NK-92 (cell line): ENCODE data around the gene JMY.

Source experiments
- DNase-seq: peaks from one replicate; lab custom pipeline; 2025; ENCODE audit not compliant: unreplicated experiment; lab: John Stamatoyannopoulos, UW

The JMY gene, protein sequence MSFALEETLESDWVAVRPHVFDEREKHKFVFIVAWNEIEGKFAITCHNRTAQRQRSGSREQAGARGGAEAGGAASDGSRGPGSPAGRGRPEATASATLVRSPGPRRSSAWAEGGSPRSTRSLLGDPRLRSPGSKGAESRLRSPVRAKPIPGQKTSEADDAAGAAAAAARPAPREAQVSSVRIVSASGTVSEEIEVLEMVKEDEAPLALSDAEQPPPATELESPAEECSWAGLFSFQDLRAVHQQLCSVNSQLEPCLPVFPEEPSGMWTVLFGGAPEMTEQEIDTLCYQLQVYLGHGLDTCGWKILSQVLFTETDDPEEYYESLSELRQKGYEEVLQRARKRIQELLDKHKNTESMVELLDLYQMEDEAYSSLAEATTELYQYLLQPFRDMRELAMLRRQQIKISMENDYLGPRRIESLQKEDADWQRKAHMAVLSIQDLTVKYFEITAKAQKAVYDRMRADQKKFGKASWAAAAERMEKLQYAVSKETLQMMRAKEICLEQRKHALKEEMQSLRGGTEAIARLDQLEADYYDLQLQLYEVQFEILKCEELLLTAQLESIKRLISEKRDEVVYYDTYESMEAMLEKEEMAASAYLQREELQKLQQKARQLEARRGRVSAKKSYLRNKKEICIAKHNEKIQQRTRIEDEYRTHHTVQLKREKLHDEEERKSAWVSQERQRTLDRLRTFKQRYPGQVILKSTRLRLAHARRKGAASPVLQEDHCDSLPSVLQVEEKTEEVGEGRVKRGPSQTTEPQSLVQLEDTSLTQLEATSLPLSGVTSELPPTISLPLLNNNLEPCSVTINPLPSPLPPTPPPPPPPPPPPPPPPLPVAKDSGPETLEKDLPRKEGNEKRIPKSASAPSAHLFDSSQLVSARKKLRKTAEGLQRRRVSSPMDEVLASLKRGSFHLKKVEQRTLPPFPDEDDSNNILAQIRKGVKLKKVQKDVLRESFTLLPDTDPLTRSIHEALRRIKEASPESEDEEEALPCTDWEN

DNA sequence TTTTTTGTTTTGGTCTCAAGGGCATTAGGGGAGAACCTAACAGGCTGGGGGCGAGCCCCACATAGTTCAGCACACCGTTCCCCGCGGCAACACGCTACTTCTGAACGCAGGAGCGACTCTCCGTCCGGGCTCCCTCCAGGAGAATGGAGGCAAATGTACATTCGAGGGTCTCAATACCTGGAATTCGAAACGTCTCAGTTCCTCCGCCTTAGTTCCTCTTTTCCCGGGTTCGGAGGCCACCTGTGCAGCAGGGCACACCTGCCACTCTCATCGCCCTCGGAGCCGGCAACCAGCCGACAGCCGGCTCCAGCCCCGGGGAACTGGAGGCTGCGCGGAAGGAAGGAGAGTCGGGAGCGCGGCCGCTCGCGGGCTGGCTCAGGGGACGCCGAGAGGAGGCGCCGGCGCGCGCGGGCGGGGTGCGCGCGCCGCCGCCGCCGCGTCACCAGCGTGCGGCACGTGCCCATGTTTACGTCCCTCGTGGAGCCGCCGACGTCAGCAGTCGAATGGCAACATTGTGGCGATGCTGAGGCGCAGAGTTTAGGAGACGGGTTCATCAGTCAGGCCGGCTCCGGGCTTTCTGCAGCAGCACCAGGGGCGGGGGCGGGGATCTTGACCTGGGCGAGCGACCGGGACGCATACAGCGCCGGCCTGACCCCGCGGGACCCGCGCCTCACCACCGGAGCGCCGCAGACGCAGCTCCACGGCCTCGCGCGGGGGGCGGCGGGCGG lies at the start of gene JMY:
Gene JMY (plus strand): TSS at position 498 of the 728 bp plus-strand sequence. CDS start 520 bp downstream, outside the sequence.
- DNase-seq, result no peak

DNA sequence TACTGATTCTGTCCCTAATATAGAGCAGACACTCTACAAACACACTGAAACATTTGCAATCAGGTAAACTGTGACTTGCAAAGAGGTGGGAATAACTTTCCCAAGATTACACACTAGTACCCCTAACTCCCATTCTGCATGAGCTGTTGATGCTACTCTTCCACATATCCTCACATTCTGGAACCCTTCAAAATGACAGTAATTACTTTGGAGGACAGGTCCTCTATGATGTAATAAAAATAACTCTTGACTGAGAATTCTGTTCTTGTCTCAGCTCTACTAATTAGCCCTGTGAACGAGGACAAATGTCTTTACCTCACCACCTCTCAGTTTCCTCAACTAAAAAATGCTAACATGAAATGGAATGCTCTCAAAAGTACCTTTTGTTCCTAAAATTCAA lies 49.5 kb upstream of the JMY start:
- no peak for DNase-seq

DNA sequence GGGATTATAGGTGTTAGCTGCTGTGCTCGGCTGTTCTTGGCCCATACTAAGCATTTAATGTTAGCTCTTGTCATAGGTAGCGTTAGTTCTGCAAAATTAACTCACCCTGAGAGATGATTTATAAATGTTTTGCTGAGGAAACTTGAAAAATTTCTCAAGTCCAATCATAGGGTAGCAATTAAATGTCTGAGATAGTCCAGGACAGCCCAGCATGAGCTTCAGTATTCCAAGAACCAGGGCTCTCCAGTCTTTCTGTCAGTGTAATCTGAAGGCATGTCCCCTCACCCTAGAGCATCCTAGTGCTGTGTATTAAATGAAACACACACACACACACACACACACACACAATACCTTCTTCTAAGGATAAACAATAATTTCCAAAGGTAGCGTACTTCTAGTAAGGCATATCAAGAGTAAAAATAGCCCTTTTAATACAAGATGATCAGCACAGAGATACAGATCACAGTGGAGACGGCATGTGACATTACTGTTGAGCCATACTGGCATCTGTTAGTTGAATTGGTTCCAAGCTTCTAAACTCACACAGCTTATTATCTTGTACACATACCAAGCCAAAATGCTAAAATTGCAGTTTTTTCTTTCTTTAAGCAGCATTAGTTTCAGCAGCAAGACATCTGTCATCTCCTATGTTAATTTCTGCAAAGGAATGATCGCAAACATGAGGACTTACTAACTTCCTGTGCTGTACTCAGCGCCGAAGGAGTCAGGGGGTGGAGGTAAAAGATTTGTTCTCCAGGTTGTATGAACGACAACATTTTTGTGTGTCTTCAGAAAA lies 46.3 kb upstream of the JMY start:
- DNase-seq, result no peak

DNA sequence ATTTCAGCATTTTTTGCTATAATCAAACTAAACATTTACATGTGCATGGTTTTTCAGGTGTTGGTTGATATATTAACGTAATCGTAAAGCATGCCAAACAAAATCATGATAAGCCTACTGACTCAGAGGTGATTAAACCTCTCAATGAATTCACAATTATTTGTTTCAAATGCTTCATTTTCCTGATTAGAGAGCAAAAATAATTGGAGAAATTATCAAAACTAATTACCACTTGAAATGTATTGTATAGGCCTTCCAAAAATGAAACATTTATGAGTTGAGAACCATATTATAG lies 45.7 kb upstream of the JMY start:
- DNase-seq, result no peak

DNA sequence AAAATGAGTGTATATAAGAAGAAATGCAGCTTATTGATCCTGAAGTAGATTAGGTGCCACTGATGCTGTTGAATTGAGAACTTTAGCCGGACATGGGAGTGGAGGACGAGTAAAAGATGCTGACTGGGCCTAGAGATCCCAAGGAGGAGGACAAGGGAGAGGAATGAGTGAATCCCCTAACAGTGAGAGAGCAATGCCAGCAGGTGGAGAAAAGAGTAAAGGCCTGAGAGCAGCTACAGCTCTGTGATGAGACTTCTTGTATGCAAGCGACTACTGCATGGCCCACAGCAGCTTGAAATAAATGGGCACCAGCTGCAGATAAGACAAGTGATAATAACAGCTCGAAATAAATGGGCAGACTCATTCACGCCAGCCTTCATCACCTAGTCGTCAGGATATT lies 44.5 kb upstream of the JMY start:
- DNase-seq, result no peak

DNA sequence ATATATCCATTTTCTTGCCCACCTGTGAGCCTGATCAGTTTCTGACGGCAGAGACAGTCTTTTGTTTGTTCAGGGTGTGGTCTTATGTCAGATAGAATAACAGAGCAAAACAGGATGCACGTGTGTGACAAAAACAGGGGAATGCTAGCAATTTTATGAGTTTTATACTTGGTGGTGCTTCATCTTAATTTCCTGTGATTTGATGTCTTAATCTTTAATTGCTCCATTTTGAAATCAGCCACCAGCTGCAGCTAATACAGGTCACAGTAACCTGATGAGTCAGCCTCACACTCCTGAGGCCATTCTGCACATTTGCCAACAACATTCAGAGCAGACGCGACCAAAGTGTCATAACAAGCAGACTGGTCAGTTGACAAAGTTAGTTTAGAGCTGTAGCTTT lies 42.3 kb upstream of the JMY start:
- no peak for DNase-seq

DNA sequence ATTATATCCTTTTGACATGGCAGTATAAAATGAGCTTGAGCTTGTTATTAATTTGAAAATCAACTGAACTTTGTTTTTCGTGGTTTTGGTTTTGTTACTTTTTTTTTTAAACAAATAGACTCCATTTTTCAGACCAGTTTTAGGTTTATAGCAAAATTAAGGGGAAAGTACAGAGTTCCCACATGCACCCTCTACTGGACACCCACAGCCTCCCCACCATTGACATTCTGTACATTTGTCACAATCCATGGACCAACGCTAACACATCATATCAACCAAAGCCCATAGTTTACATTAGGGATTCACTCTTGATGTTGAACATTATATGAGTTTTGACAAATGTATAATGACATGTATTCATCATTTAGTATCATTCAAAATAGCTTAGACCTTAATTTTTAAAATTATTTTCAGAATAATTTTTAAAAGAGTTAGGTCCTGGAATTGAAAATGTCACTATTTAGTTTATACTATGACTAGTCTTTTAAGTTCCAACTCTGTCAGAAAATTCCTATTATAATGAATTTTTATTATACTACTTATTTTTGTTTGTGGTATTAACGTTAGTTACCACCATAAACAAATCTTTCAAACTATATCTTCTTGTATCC lies 35.3 kb upstream of the JMY start:
- DNase-seq, result no peak

DNA sequence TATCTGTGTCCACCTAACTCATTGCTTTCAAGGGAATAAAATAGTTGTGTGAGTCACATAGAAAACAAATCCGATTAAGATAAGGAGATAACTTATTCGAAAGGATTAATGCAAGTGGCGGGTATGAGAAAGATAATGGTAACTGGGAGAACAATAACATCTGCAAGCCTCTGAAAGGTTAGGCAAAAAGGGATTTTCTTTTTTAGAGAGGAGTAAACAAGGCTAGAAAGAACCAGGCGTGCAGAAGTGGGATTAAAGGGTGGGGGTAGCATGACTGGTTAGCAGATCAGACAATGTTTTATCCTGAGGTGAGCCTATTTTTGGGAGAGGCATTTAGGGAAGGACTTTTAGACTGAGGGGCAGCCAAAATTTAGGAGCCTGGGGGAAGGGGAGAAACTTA lies 34.7 kb upstream of the JMY start:
- no peak for DNase-seq

DNA sequence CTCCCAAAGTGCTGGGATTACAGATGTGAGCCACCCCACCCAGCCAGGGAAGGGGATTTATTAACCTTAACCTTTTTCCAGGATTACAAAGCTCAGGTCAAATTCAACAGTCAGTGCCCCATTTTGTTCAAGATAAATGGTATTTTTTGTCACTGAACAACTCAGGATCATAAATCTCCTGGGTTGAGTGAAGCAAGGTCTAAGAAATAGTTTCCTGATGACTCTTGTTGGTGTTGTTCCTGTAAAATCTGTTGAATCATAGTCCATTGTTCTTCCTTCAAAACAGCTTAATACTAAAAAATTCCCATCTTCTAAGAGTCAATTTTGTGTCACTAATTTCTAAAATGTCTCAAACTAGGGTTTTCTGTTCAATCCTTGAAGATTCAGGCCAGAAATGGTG lies 33.9 kb upstream of the JMY start:
- no peak for DNase-seq

DNA sequence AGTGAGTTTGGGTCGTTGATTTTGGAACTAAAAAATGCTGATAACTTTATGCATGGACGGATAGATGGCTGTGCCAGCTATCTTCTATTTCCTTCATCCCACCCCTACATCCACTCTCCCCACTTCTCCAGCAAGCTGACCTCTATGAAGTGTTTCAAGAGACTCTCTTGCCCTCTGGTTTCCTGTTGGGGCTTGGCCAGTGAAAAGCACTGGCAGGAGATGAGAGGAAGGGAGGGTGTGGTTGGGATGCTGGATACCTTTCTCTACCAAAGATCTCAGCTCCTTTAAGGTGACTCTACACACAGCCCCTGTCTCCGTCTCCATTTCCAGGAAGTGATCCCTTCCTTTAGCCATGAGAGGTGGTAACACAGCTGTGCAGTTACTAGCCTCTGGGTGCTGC lies 30.0 kb upstream of the JMY start:
- DNase-seq, result no peak

DNA sequence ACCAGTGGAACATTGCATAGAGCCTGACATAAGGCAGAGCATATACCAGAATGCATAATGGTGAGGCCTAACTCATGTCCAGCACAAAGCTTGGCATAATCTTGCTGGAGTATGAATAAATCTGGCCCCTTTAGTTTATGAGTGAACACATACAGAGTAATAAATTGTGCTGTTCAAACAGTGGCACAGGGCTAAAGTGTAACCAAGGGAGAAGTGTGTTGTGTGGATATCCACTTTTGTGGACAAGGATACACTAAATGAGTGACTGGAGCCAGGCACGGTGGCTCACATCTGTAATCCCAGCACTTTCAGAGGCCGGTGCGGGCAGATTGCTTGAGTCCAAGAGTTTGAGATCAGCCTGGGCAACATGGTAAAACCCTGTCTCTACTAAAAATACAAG lies 29.4 kb upstream of the JMY start:
- no peak for DNase-seq

DNA sequence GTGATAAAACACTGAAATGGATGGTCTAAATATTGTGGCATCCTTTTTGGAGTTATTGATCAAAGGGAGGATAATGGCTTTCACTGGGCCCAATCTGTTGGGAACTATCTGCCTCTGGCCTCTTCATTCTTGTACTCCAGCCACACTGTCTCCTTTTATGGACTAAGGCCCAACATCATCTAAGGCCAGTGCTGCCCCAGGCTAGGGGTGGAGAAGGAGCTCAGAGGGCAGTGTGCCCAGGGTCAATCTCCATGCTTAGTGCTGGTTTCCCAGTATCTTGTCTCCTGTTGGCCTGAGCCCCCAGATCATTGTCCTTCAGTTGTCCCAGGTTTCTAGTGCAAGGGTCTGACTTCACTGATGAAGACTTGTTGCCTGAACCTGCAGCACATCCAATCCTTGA lies 26.4 kb upstream of the JMY start:
- no peak for DNase-seq

DNA sequence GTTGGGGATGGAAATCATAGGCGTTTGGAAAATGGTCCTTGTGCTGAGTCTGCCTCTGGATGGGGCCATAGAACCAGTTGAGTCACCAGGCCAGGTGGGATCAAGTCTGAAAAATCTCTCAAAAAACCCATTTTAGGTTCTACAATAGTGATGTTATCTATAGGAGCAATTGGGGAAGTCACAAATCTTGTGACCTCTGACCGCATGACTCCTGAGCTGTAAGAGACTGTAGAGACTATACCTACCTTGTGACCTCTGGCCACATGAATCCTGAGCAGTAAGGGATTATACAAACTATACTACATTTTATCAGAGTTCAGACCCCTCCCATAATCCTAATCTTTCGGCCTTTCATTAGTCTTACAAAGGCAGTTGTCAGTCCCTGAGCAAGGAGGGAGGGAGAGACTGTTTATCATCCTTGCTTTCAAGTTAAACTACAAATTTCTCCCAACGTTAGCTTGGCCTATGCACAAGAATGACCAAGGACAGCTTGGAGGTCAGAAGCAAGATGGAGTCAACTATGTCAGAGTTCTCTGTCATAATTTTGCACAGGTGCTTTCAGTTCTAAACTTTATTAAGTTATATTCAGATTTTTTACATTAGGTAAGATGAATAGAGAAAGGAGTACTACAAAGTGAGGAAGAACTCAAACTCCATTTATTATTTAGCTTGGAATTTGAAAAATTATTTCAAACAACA lies 11.5 kb upstream of the JMY start:
- no peak for DNase-seq

DNA sequence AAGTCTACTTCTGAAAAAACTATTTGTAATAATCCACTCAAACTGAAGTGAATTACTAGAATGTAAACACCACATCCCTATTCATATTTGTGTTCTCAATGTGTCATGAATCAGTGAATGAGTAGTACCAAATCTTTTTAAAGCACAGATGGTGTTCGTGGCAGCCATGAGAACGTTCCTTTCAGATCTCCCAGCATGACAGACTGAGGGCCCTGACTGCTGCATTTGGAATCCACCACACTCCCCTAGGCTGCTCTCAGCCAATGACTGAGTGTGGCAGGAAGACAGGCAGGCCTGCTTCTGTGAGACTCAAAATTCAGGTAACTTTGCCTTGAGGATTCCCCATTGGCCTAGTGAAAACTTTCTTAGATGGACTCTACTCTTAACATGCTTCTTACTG lies 10.9 kb upstream of the JMY start:
- DNase-seq, result no peak

DNA sequence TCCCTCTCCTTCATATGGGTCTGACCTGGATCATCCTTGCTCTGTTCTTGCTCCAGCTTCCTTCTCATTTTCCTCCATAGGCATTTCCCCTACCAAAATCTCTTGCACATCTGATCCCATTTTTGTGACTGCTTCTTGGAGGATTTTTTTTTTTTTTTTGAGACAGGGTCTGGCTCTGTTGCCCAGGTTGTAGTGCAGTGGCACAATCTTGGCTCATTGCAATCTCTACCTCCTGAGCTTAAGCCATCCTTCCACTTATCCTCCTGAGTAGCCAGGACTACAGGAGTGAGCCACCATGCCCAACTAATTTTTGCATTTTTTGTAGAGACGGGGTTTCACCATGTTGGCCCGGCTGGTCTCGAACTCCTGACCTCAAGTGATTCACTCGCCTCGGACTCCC lies 10.5 kb upstream of the JMY start:
- no peak for DNase-seq

DNA sequence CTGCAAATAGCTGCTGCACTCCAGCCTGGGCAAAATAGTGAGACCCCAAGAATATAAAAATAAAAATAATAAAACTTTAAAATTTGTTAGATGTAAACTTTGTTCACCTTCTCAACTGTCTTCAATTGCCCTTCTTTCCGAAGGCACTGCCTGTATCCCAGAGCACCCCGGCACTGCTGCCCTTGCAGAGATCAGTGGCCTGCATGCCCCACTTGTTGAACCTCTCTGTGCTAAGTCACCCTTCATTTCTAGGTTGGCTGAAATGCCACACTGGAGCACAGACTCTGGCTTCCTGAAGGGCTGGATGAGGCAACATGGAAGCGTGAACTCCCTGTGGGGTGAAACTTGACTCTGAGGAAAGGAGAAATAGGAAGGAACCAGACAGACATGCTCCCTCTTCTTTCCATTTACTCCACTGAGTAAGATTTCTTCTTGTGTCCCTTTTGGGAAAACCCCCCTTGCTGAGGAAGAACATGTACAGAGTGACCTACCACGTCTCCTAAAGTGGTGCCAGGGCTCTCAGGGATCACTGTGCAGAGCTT lies 8.4 kb upstream of the JMY start:
- no peak for DNase-seq

DNA sequence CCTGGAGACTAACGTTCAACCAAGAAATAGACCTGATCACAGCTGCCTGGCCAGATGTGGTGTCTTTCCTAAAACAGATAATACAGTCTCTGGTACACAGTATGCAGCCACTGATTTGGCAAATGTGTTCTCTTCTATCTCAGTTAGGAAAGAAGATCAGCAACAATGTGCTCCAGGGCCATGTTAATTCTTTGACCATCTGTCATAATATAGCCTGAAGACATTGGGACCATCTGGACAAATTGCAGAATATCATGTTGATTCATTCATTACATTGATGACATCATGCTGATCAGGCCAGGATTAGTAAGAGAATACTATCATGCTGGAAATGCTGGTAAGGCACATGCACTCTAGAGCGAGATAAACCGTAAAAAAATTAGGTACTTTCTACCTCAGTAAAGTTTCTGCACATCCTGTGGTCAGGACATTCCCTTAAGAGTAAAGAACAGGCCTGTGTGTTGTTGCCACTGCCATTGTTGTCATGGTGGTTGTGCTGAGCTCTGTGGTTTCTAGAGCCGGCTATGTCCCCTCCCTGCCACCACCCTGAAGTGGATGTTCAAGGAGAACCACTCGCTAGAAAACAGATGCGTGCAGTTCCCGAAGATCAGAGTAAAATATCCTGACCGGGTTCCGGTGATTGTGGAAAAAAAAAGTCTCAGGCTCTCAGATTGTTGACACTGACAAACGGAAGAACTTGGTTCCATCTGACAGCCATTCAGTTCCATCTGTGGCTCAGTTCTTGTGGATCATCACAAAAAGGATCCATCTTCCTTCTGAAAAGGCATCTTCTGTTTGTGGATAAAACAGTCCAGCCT lies 6.4 kb upstream of the JMY start:
- no peak for DNase-seq

DNA sequence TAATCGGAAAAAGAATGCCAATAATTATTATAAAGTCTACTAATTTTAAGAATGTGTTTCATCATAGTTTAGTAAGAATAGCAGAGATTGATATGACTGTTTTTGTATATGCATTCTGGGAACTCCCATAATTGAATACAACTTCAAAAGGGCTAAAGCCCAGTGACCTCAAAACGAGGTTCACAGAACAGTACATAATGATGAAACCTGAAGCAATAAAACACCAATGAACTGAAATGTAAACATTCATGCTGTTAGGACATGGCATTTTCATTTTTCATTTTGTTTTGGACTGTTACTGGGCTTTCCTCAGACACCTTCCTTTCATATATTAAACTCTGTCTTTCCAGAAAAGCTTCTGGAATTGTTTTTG lies 684 bp upstream of the JMY start:
- DNase-seq, result no peak
